Measurements from ENCODE around the gene COX7A2. TPM values are rescaled to one million over a fixed set of nuclear protein-coding genes. Genes with fewer than 3 reads are reported as not detected.
A peak's percentile ranks its signal among the peaks of the same experiment; 100 is the strongest.

COX7A2 gene
- 16.2 and 17.4 TPM in 2 replicates for total RNA-seq (2013; cell fraction: nucleolus; rRNA removed)
- total RNA-seq (2014; rRNA removed), result 199 and 239 TPM in 2 replicates
- 417 and 432 TPM in 2 replicates for total RNA-seq (2014; rRNA removed; fragmentation: Illumina TruSeq; extraction: Trizol)
- total RNA-seq (2021), result 384 and 403 TPM in 2 replicates
- polyA plus RNA-seq (2011; ENCODE audit: low read depth), result 436 TPM
- 552 and 633 TPM in 2 replicates for polyA plus RNA-seq (2011; rRNA removed)
- 192 and 230 TPM in 2 replicates for polyA plus RNA-seq (2011; cell fraction: cytosol; rRNA removed)
- 111 and 240 TPM in 2 replicates for polyA plus RNA-seq (2011; cell fraction: nucleus; rRNA removed)
- polyA plus RNA-seq (2012), result 254 and 400 TPM in 2 replicates
- polyA plus RNA-seq (2014; fragmentation: Illumina TruSeq; extraction: Trizol), result 520 and 635 TPM in 2 replicates
- polyA plus RNA-seq (2014; fragmentation: Nextera tagmentation; extraction: Ambion mirVana), result 1,000 to 10,000 TPM; 1,615 to 1,834 TPM
- polyA plus RNA-seq (2014; rRNA removed), result 238 and 276 TPM in 2 replicates
- polyA plus RNA-seq (2016; fragmentation: Nextera tagmentation; extraction: Ambion mirVana), result 1,000 to 10,000 TPM in 1 of 2 experiments, 100 to 1,000 TPM in 1; 984 to 1,077 TPM
- 38.3 and 42.0 TPM in 2 replicates for polyA minus RNA-seq (2011; rRNA and poly(A)+ RNA removed)
- polyA minus RNA-seq (2011; cell fraction: cytosol; rRNA and poly(A)+ RNA removed), result 19.9 and 26.2 TPM in 2 replicates
- 15.3 and 17.0 TPM in 2 replicates for polyA minus RNA-seq (2011; cell fraction: nucleus; rRNA and poly(A)+ RNA removed)
- Bru-seq, nascent RNA, result percentile 94 among the genes with signal in this experiment
- BruChase-seq, experiment 1, labeled RNA remaining after a 6-hour chase, result percentile 96 among the genes with signal in this experiment
- BruChase-seq, experiment 2, labeled RNA remaining after a 2-hour chase, result percentile 95 among the genes with signal in this experiment
- long read RNA-seq, experiment 1, transcript COX7A2-206 (3 exons, 325 nt), result minor isoform, 5 of 184 reads
- long read RNA-seq, experiment 1, transcript COX7A2-202 (4 exons, 773 nt), result major isoform, 173 of 184 reads
- long read RNA-seq, experiment 1, partial matches to known transcripts, result 0 of 184 reads
- long read RNA-seq, experiment 1, other reads (novel, unspliced or antisense), result 5 of 184 reads
- long read RNA-seq, experiment 2, transcript COX7A2-202 (4 exons, 773 nt), result major isoform, 333 of 349 reads
- long read RNA-seq, experiment 2, partial matches to known transcripts, result 0 of 349 reads
- long read RNA-seq, experiment 2, other reads (novel, unspliced or antisense), result 13 of 349 reads

GRCh38 chr6:75243333-75244062, at the start of gene COX7A2:
TSS of gene COX7A2 (minus strand) at chr6:75243801. CDS start at chr6:75243734, 67 bp downstream.
- in situ Hi-C loops (cut with MboI) (loop anchor here (25.0 kb wide), 1 partner anchor 1806 kb away; no protein-coding TSS in a partner anchor), intact Hi-C loops (cut with micrococcal nuclease; ENCODE audit: unreplicated experiment) (loop anchor here (1.0 kb wide), 1 partner anchor 41 kb away; the partner anchor contains the start of gene TMEM30A)
- ATAC-seq (peak; percentile 94), FAIRE-seq (peak; percentile 96), DNase-seq (ENCODE audit: low read depth, low spot score) (peak; percentile 86)
- under 1% methylated on average over 36 of the region's 36 CpGs for WGBS (ENCODE audit: insufficient coverage, insufficient replicate concordance, low lambda C conversion rate, missing lambda C conversion rate)
- ChIA-PET POLR2A (interaction anchor here (0.6 to 1.7 kb wide), 10 partner anchors 9 to 1782 kb away, joined by 3 to 6 read pairs (median 4); partner anchors contain the start of gene MTO1), CTCF (interaction anchor here (1.0 to 2.0 kb wide), 9 partner anchors 9 to 319 kb away, joined by 3 to 14 read pairs (median 4); partner anchors contain the start of gene FILIP1), SMC1A (ENCODE audit: uncharacterized antibody, unreplicated experiment) (interaction anchor here (0.9 to 2.5 kb wide), 13 partner anchors 9 to 283 kb away, joined by 3 to 11 read pairs (median 3); partner anchors contain the start of gene FILIP1), RAD21 (ENCODE audit: unreplicated experiment) (interaction anchor here (0.6 to 1.6 kb wide), 10 partner anchors 18 to 511 kb away, joined by 3 to 6 read pairs (median 4); no protein-coding TSS in a partner anchor)
- Histone ChIP-seq H3K4me1 (ENCODE audit: control insufficient read depth, insufficient read depth, low read length) (no peaks in the 10 kb centered on the region), H3K9ac (ENCODE audit: control insufficient read depth, insufficient read depth, low read length) (peak within 1 kb of the TSS; percentile 90), H3K4me3 (peak within 1 kb of the TSS; percentile 65), H3K36me3 (ENCODE audit: control insufficient read depth in 2 of 2, insufficient read depth in 2 of 2, low read length in 1 of 2) (peaks cover 3 to 12% of the 10 kb centered on the region in 2 experiments), H4K20me1 (ENCODE audit: control insufficient read depth, insufficient read depth) (peaks cover 3% of the 10 kb centered on the region; the same call in 1 of the 2 replicates), H3K9me3 (replicated peaks; ENCODE audit: control insufficient read depth, insufficient read depth, low read length) (no peaks in the 10 kb centered on the region), H3K4me2 (ENCODE audit: control insufficient read depth, insufficient read depth) (peak within 1 kb of the TSS; percentile 79), H3K27me3 (replicated peaks in 1 of 2; ENCODE audit: control insufficient read depth in 2 of 2, insufficient read depth in 2 of 2, low read length in 1 of 2) (no peaks in the 10 kb centered on the region), H3K79me2 (ENCODE audit: control insufficient read depth, insufficient read depth, low read length) (peaks cover 22% of the 10 kb centered on the region), H3K27ac (ENCODE audit: control insufficient read depth, insufficient read depth) (peak within 1 kb of the TSS; percentile 97), H2AFZ (ENCODE audit: control insufficient read depth, low read depth, low read length) (peak within 1 kb of the TSS; percentile 90)
- TSS peak; percentile 75 for BruUV-seq (replicated peaks)
- TF ChIP-seq POLR2AphosphoS2 (IDR thresholded peaks at IDR 0.05; ENCODE audit: low read depth, low read length) (peak; percentile 59), PAX5 (IDR thresholded peaks at IDR 0.05; ENCODE audit: borderline replicate concordance, low read depth, low read length) (peak; percentile 76), TARDBP (IDR thresholded peaks at IDR 0.05; ENCODE audit: borderline replicate concordance) (peak; percentile 68; the same call in 1 of the 2 replicates), IRF4 (IDR thresholded peaks at IDR 0.05; ENCODE audit: low read depth, low read length) (peak; percentile 79), POLR2AphosphoS5 (IDR thresholded peaks at IDR 0.05; ENCODE audit: low read length) (peak; percentile 98), WRNIP1 (IDR thresholded peaks at IDR 0.05; ENCODE audit: borderline replicate concordance, low read depth, low read length) (no peak), PAX8 (IDR thresholded peaks at IDR 0.05) (no peak), ZNF687 (IDR thresholded peaks at IDR 0.05) (peak; percentile 51), CREB1 (IDR thresholded peaks at IDR 0.05; ENCODE audit: low read depth) (peak; percentile 85), NFIC (IDR thresholded peaks at IDR 0.05; ENCODE audit: low read depth, low read length) (peak; percentile 64), HSF1 (IDR thresholded peaks at IDR 0.05; ENCODE audit: low read depth, low read length) (no peak)

Measured in GM12878 (cell line).